ENCODE measurements around the gene TGM4. TPM values are rescaled to one million over a fixed set of nuclear protein-coding genes. Genes with fewer than 3 reads are reported as not detected.

TGM4 gene
- total and polyA plus RNA-seq, 10 of the 15 experiments (the other 5 are each of a cell fraction or from before 2014, with no cell fraction given), result not detected

- ChIA-PET RAD21 (ENCODE audit: unreplicated experiment) (interaction anchor here (1.1 kb wide), 1 partner anchor 67 kb away, joined by 3 read pairs; no protein-coding TSS in a partner anchor), CTCF (no interaction called here), POLR2A (interaction anchor here (0.6 to 1.2 kb wide), 2 partner anchors 12 to 1309 kb away, joined by 3 to 7 read pairs; no protein-coding TSS in a partner anchor), SMC1A (ENCODE audit: uncharacterized antibody, unreplicated experiment) (interaction anchor here (1.1 to 1.6 kb wide), 3 partner anchors 14 to 66 kb away, joined by 3 to 4 read pairs (median 3); no protein-coding TSS in a partner anchor)
- H3K27me3 ChIP-seq (replicated peaks in 1 of 2; ENCODE audit: control insufficient read depth in 2 of 2, insufficient read depth in 2 of 2, low read length in 1 of 2), result no peaks in the 10 kb centered on the region
- BruUV-seq (replicated peaks), result no TSS peak
- ATAC-seq (no peak), DNase-seq (ENCODE audit: low read depth, low spot score) (no peak), FAIRE-seq (no peak)
- H3K36me3 ChIP-seq (ENCODE audit: control insufficient read depth in 2 of 2, insufficient read depth in 2 of 2, low read length in 1 of 2), result peaks cover 3 to 17% of the 10 kb centered on the region in 2 experiments
- H4K20me1 ChIP-seq (ENCODE audit: control insufficient read depth, insufficient read depth), result no peaks in the 10 kb centered on the region
- H2AFZ ChIP-seq (ENCODE audit: control insufficient read depth, low read depth, low read length), result no peak overlapping the region
- H3K4me1 ChIP-seq (ENCODE audit: control insufficient read depth, insufficient read depth, low read length), result no peaks in the 10 kb centered on the region
- intact Hi-C loops (cut with micrococcal nuclease; ENCODE audit: unreplicated experiment) (no loop called here), in situ Hi-C loops (cut with MboI) (no loop called here)
- WGBS (ENCODE audit: insufficient coverage, insufficient replicate concordance, low lambda C conversion rate, missing lambda C conversion rate), result 99% methylated on average over 7 of the region's 7 CpGs
- no peak overlapping the region for H3K4me2 ChIP-seq (ENCODE audit: control insufficient read depth, insufficient read depth)
- H3K4me3 ChIP-seq, result no peak overlapping the region
- no peaks in the 10 kb centered on the region for H3K79me2 ChIP-seq (ENCODE audit: control insufficient read depth, insufficient read depth, low read length)
- no peaks in the 10 kb centered on the region for H3K9me3 ChIP-seq (replicated peaks; ENCODE audit: control insufficient read depth, insufficient read depth, low read length)
- H3K27ac ChIP-seq (ENCODE audit: control insufficient read depth, insufficient read depth), result no peak overlapping the region
- H3K9ac ChIP-seq (ENCODE audit: control insufficient read depth, insufficient read depth, low read length), result no peak overlapping the region
- TF ChIP-seq ZNF24 (IDR thresholded peaks at IDR 0.05), result no peak
- TF ChIP-seq KLF5 (IDR thresholded peaks at IDR 0.05; ENCODE audit: partially characterized antibody), result no peak
- TF ChIP-seq HCFC1 (IDR thresholded peaks at IDR 0.05; ENCODE audit: low read length), result no peak
- TF ChIP-seq BCL3 (IDR thresholded peaks at IDR 0.05; ENCODE audit: borderline replicate concordance, insufficient read depth, low read depth, low read length, poor library complexity, severe bottlenecking), result no peak
- TF ChIP-seq GATAD2B (conservative IDR thresholded peaks at IDR 0.05; ENCODE audit: low read depth), result no peak
- no peak for TF ChIP-seq RAD51 (IDR thresholded peaks at IDR 0.05)
- TF ChIP-seq MEF2A (IDR thresholded peaks at IDR 0.05; ENCODE audit: insufficient read depth, low read depth, low read length), result no peak
- no peak for TF ChIP-seq CTCF (IDR thresholded peaks at IDR 0.05 in 2 of 3, conservative IDR thresholded peaks at IDR 0.05 in 1 of 3; ENCODE audit: control insufficient read depth in 2 of 3, extremely low read depth in 1 of 3, insufficient read depth in 1 of 3, low read depth in 3 of 3, low read length in 3 of 3)
- no peak for TF ChIP-seq E2F4 (IDR thresholded peaks at IDR 0.05; ENCODE audit: low read depth, low read length)
- no peak for TF ChIP-seq MTA3 (IDR thresholded peaks at IDR 0.05; ENCODE audit: borderline replicate concordance, low read length)
- TF ChIP-seq RFX5 (IDR thresholded peaks at IDR 0.05; ENCODE audit: low read depth, low read length), result no peak
- no peak for TF ChIP-seq PBX3 (IDR thresholded peaks at IDR 0.05; ENCODE audit: insufficient replicate concordance, low read depth, low read length)
- no peak for TF ChIP-seq ZNF622 (IDR thresholded peaks at IDR 0.05)
- no peak for TF ChIP-seq EED (IDR thresholded peaks at IDR 0.05; ENCODE audit: low read depth)
- no peak for TF ChIP-seq ZNF384 (IDR thresholded peaks at IDR 0.05; ENCODE audit: borderline replicate concordance, low read depth, low read length)
- TF ChIP-seq ZNF217 (IDR thresholded peaks at IDR 0.05), result no peak
- no peak for TF ChIP-seq MTA2 (IDR thresholded peaks at IDR 0.05; ENCODE audit: low read depth)
- TF ChIP-seq NFXL1 (IDR thresholded peaks at IDR 0.05; ENCODE audit: borderline replicate concordance), result no peak
These were observed 28.6 kb upstream of the TGM4 start for GRCh38 chr3:44845528-44846520.

Measured in GM12878 (cell line).